OCI-LY3 (cell line): ENCODE data around the gene LIPC.
A peak's percentile ranks its signal among the peaks of the same experiment; 100 is the strongest.

Source experiments
- H2AFZ ChIP-seq: fragments of 200-600, 300-600 bp; shearing (Covaris generic); 2 replicates; pipeline ENCODE4 v1.6.0; 2014; ENCODE audit warnings: antibody characterized with exemption, low read depth, low read length
- H3K27ac ChIP-seq: fragments of 200-600, 300-600 bp; sonication (generic); 2 replicates; pipeline ENCODE4 v1.5.1; 2014; ENCODE audit warnings: mild to moderate bottlenecking, low read length, moderate library complexity, mixed read lengths
- H3K27me3 ChIP-seq: fragments of 200-600, 300-600 bp; sonication (generic); 2 replicates; pipeline ENCODE4 v1.6.1; 2014; ENCODE audit warnings: low read depth, low read length, mixed read lengths
- H3K36me3 ChIP-seq: fragments of 200-600, 300-600 bp; sonication (generic); replicated peaks from 2 replicates; pipeline ENCODE3; 2014; ENCODE audit warnings: low read depth, low read length, mixed read lengths
- H3K4me1 ChIP-seq: fragments of 300-600, 200-600 bp; sonication (generic); 2 replicates; pipeline ENCODE4 v1.6.1; 2014; ENCODE audit warnings: low read length, mixed read lengths
- H3K4me2 ChIP-seq: fragments of 200-600, 300-600 bp; sonication (generic); 2 replicates; pipeline ENCODE4 v1.6.1; 2014; ENCODE audit warnings: low read length, mixed read lengths
- H3K4me3 ChIP-seq: fragments of 300-600, 200-600 bp; sonication (generic); 2 replicates; pipeline ENCODE4 v1.5.1; 2014; ENCODE audit warnings: antibody characterized with exemption, mild to moderate bottlenecking, low read length, moderate library complexity
- H3K79me2 ChIP-seq: fragments of 300-600, 200-600 bp; shearing (Covaris generic); 2 replicates; pipeline ENCODE4 v1.6.1; 2014; ENCODE audit warnings: mild to moderate bottlenecking, low read length, mixed read lengths
- H3K9ac ChIP-seq: fragments of 300-600, 200-600 bp; shearing (Covaris generic); 2 replicates; pipeline ENCODE4 v1.6.0; 2014; ENCODE audit warnings: mild to moderate bottlenecking, low read length, moderate library complexity
- H3K9me3 ChIP-seq: fragments of 200-600, 300-600 bp; shearing (Covaris generic); 2 replicates; pipeline ENCODE4 v1.6.1; 2014; ENCODE audit warnings: low read length, mixed read lengths; ENCODE audit not compliant: insufficient read depth
- H4K20me1 ChIP-seq: fragments of 200-600, 300-600 bp; sonication (generic); 2 replicates; pipeline ENCODE4 v1.6.1; 2016; ENCODE audit warnings: low read length, mixed read lengths; ENCODE audit not compliant: insufficient read depth
- CTCF ChIP-seq: fragments of 200-600, 300-600 bp; sonication (generic); IDR thresholded peaks from 2 replicates; pipeline ENCODE4 v1.5.1; 2014; ENCODE audit warnings: antibody characterized with exemption, low read length, low read depth
- EZH2phosphoT487 ChIP-seq: fragments of 200-600 bp; shearing (Covaris generic); IDR thresholded peaks from 2 replicates; pipeline ENCODE4 v1.6.1; 2018; ENCODE audit warnings: antibody characterized with exemption, mixed run types, low read depth

The LIPC gene

GRCh38 chr15:58517252-58517681, 85.5 kb downstream of the LIPC start:
- no peaks in the 10 kb centered on the region for H3K79me2 ChIP-seq

GRCh38 chr15:58517682-58518525, 86.1 kb downstream of the LIPC start:
- H3K79me2 ChIP-seq = no peaks in the 10 kb centered on the region

More at GRCh38 chr15:58517252-58517681, 85.5 kb downstream of the LIPC start:
- H4K20me1 ChIP-seq = no peaks in the 10 kb centered on the region
- H3K27ac ChIP-seq = no peak overlapping the region
- no peaks in the 10 kb centered on the region for H3K27me3 ChIP-seq
- H3K9me3 ChIP-seq = no peaks in the 10 kb centered on the region
- TF ChIP-seq EZH2phosphoT487 = no peak
- no peak for TF ChIP-seq CTCF
- H3K9ac ChIP-seq = no peak overlapping the region
- H3K4me2 ChIP-seq = no peak overlapping the region
- peaks cover 28% of the 10 kb centered on the region for H3K4me1 ChIP-seq
- H2AFZ ChIP-seq = no peak overlapping the region
- H3K36me3 ChIP-seq = no peaks in the 10 kb centered on the region
- no peak overlapping the region for H3K4me3 ChIP-seq

GRCh38 chr15:58518626-58519025, 86.8 kb downstream of the LIPC start:
- Histone ChIP-seq H3K4me3 (peak overlapping the region; percentile 32; the same call in 1 of the 2 replicates), H3K36me3 (no peaks in the 10 kb centered on the region), H3K9me3 (no peaks in the 10 kb centered on the region), H3K9ac (peak overlapping the region; percentile 28; the same call in 1 of the 2 replicates), H3K4me1 (peaks cover 28% of the 10 kb centered on the region), H2AFZ (peak overlapping the region; percentile 66), H3K4me2 (peak overlapping the region; percentile 71), H3K27ac (peak overlapping the region; percentile 45), H3K79me2 (no peaks in the 10 kb centered on the region), H4K20me1 (no peaks in the 10 kb centered on the region), H3K27me3 (no peaks in the 10 kb centered on the region)
- TF ChIP-seq EZH2phosphoT487 = no peak
- no peak for TF ChIP-seq CTCF

More at GRCh38 chr15:58517682-58518525, 86.1 kb downstream of the LIPC start:
- Histone ChIP-seq H4K20me1 (no peaks in the 10 kb centered on the region), H3K9ac (peak overlapping the region; percentile 28; the same call in 1 of the 2 replicates), H3K4me3 (peak overlapping the region; percentile 32; the same call in 1 of the 2 replicates), H2AFZ (peak overlapping the region; percentile 66), H3K36me3 (no peaks in the 10 kb centered on the region), H3K9me3 (no peaks in the 10 kb centered on the region), H3K4me1 (peaks cover 28% of the 10 kb centered on the region), H3K4me2 (peak overlapping the region; percentile 71), H3K27ac (peak overlapping the region; percentile 45), H3K27me3 (no peaks in the 10 kb centered on the region)
- no peak for TF ChIP-seq CTCF
- TF ChIP-seq EZH2phosphoT487 = no peak

- no peak overlapping the region for H3K4me3 ChIP-seq
- H2AFZ ChIP-seq = no peak overlapping the region
- no peaks in the 10 kb centered on the region for H3K9me3 ChIP-seq
- no peak overlapping the region for H3K9ac ChIP-seq
- H3K36me3 ChIP-seq = no peaks in the 10 kb centered on the region
- H3K27ac ChIP-seq = no peak overlapping the region
- H4K20me1 ChIP-seq = no peaks in the 10 kb centered on the region
- H3K4me2 ChIP-seq = no peak overlapping the region
- H3K27me3 ChIP-seq = no peaks in the 10 kb centered on the region
- peaks cover 28% of the 10 kb centered on the region for H3K4me1 ChIP-seq
- no peak for TF ChIP-seq EZH2phosphoT487
- TF ChIP-seq CTCF = no peak
- no peaks in the 10 kb centered on the region for H3K79me2 ChIP-seq
Observed at GRCh38 chr15:58519516-58519915, 87.7 kb downstream of the LIPC start.
